T-helper 9 cell (primary cell): ENCODE data around the gene TRIM52.
A peak's percentile ranks its signal among the peaks of the same experiment; 100 is the strongest.
"Not testable (repeated sequence)": the region's sequence is repeated elsewhere in the genome, so short reads cannot be mapped to it uniquely, and the experiment has no call there.

Experiments
- DNase-seq: peaks from one replicate; pipeline ENCODE4 v3.0.0-alpha.2; 2020

The TRIM52 gene

DNA sequence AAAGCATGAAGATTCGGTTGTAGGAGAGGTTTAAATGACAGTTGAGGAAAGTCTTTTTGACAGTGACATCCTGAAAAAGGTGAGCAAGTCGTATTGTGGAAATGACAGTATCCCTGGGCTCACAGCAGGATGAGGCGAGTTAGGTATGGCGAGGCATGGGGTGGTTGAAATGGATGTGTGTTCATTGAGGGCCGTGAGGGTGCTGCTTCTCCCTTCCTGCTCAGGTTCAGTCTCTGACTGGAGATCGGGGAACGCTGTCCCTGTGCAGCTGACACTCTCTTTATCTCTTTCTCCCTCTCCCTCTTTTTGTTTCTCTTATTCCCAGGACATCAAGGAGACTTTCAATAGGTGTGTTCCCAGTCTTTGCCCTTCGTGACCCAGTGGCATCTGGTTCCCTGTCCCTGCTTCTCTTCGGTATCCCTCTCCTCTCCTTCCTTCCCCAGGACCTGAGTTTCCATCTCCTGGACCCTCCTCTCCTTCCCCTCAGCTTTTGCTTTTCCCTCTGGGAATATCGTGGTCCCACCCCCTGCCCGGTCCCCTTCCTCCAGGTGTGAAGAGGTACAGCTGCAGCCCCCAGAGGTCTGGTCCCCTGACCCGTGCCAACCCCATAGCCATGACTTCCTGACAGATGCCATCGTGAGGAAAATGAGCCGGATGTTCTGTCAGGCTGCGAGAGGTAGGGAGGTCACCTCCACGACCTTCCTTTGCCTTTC, 27.7 kb downstream of the TRIM52 start:
- DNase-seq = no peak

DNA sequence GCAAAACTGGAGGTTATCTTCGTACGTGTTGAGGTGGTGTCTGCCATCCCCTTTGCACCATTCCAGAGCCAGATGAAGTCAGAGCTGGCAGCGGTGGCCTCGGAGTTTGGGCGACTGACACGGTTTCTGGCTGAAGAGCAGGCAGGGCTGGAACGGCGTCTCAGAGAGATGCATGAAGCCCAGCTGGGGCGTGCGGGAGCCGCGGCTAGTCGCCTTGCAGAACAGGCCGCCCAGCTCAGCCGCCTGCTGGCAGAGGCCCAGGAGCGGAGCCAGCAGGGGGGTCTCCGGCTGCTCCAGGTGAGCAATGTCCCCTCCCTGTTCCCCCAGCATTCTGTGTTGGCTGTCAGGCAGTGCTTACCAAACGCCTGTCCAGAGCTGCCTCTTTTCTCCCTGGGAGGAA, 28.4 kb downstream of the TRIM52 start:
- DNase-seq = no peak

DNA sequence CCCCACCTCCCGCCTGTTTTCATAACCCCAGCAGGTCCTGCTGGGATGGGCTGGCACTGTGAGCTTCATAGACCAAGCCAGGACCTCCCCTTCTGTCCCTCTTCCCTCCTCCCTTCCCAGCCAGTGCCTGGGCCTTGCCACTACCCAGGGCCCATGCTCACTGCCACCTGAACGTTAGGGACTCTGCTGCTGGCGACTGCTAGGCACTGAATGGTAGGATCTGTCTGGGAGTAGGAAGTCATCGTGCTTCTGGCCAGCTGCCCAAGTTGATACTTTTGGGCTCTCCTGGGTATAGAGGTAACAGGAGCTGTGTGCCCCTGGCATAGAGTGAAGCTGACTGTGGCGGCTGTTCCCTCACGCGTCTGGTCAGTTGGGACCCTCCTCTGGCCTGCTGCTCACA, 29.5 kb downstream of the TRIM52 start:
- DNase-seq = no peak

DNA sequence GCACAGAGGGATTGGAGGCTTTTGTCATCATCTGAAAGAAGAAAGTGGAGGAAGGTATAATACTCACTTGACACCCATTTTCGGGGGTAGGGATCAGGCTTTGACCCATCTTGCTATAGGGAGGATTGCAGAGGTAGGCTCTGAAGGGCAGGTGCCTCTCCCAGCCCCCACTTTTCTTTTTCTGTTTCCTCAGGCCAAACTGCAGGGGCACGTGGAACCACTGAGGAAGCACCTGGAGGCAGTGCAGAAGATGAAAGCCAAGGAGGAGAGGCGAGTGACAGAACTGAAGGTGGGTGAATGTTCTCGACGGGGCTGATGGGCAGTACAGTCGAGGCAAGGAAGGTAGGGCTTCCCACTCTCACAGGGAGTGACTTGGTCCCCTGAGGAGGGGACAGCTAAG, 30.4 kb downstream of the TRIM52 start:
- DNase-seq = no peak

DNA sequence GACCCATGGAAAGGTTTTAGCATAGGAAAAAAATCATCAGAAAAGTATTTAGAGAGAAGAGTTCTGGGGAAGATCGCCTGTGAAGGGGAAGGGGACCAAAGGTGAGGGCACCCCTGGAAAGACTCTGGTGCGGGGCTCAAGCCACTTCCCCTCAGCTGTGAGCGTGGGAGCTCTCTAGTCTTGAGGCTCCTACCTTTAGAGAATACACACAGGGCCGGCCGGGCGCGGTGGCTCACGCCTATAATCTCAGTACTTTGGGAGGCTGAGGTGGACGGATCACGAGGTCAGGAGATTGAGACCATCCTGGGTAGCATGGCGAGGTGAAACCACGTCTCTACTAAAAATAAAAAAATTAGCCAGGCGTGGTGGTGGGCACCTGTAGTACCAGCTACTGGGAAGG, 30.9 kb downstream of the TRIM52 start:
- DNase-seq = no peak

DNA sequence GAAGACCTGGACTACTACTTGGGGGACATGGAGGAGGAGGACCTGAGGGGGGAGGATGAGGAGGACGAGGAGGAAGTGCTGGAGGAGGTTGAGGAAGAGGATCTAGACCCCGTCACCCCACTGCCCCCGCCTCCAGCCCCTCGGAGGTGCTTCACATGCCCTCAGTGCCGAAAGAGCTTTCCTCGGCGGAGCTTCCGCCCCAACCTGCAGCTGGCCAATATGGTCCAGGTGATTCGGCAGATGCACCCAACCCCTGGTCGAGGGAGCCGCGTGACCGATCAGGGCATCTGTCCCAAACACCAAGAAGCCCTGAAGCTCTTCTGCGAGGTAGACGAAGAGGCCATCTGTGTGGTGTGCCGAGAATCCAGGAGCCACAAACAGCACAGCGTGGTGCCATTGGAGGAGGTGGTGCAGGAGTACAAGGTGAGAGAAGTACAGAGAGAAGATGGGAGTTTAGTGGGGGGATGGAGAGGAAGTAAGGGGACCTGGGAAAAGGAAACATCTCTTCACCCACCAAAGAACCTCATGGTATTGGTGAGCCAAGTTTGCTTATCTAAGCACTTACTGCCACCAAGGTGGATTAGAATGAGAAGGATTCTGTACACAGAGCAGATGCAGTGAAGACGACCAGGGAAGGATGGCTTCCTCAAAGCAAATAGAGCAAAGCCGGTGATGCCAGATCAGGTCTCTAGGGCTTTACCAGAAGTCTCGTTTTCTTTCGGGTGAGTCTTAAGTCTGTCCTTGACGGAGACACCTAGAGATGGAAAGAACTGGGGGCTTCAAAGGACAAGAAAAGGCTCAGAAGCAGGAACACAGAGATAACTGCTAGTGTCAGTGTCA, 36.3 kb downstream of the TRIM52 start:
- DNase-seq = peak; percentile 28

DNA sequence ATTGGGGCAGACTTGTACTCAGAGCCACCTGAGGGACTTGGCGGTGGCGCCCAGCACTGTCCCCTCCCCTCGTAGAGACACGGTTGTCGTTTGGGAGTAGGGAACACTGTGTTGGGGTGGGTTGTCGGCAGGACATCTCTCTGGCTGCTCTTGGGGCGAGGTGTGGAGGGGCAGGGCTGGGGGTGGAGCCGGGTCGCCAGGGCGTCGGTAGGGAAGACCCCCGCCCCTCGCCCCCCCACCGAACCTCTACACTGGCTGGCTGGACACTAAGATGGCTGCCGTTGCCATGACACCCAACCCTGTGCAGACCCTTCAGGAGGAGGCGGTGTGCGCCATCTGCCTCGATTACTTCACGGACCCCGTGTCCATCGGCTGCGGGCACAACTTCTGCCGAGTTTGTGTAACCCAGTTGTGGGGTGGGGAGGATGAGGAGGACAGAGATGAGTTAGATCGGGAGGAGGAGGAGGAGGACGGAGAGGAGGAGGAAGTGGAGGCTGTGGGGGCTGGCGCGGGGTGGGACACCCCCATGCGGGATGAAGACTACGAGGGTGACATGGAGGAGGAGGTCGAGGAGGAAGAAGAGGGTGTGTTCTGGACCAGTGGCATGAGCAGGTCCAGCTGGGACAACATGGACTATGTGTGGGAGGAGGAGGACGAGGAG, 37.1 kb downstream of the TRIM52 start:
- no peak for DNase-seq

DNA sequence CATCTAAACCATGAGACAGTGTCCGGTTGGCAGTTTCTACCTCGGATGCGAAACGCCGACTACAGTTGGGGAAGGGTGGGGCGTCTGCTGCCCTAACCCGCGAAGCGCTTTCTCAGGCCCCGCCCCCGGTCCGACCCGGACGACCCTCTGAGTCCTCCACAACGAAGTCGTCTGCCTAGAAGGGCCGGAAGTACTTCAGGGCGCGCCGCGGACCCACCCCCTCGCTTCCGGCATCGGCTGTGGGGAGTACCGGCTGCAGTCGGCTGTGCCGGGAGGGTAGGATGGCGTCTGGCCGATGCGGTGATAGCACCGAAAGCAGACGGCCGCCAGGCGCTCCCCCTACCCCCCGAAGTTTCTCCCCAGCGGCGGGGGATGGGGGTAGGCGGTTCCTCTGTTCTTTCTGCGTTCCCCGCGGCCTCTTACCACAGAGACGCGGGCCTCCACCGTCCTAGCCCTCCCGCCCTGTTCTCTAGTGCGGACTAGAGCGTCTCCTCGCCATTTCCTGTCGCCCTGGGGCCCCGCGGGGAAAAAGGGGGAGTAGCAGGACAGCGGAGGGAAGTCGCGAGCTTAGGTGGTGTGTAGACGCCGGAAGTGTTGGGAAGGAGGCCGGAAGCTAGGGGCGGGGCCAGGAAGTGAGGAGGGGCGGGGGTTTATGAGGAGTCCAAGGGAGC, 37.8 kb downstream of the TRIM52 start, which contains the start of gene TRIM41:
Gene TRIM41, plus strand, starts transcription at position 224 of the 671 bp plus-strand sequence. CDS start 719 bp downstream, outside the sequence.
- peak; percentile 92 for DNase-seq

DNA sequence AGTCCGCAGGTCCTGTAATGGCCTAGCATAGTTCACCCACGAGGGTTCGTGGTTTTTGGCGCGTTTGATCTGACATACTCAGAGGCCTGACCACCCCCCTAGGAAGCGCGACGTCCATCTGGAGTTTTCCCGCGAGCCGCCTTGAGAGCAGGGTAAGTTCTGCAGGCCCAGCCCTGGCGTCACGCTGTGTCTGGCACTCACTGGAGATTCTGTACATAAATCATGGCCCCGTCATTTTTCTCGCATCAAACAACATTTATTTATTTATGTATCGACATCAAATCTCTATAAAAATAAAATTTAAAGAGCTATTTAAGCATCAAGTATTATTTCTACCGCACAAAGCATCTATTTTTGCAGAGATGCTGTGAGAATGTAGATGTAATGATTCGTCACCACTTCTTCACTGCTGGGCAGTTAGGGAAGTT, 38.3 kb downstream of the TRIM52 start:
- DNase-seq = no peak

DNA sequence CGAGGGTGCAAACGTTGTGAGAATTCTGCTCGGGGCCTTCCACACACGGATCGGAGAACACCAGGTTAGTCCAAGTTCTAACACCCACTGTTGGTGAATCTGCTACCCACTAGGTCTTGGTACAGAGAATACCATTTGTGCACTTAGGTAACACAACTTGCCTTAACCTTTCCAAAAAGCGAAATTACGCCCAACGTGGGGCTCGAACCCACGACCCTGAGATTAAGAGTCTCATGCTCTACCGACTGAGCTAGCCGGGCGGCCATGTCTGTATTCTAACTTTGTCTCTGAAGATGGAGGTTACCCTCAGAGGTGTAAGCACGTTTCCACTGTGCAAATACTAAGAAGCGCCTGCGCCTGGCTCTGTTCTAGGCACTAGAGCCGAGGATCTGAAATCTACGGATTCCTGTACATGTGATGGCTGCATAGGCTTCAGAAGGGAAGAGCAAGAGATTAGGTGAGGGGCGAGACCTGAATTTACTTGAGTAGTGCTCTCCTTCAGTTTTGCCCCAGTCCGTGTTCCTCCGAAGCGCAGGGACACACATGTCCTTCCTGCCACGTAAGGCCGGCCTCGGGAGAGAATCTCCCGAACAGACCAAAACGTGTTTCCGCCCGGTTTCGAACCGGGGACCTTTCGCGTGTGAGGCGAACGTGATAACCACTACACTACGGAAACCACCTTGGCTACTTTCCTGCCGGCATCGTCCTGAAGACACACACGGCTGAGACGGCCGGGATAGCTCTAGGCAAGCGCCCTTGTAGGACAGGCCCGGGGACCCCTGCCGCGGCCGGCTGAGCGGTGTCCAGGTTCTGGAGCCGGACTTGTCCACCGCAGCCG, 38.9 kb downstream of the TRIM52 start:
- peak; percentile 97 for DNase-seq

DNA sequence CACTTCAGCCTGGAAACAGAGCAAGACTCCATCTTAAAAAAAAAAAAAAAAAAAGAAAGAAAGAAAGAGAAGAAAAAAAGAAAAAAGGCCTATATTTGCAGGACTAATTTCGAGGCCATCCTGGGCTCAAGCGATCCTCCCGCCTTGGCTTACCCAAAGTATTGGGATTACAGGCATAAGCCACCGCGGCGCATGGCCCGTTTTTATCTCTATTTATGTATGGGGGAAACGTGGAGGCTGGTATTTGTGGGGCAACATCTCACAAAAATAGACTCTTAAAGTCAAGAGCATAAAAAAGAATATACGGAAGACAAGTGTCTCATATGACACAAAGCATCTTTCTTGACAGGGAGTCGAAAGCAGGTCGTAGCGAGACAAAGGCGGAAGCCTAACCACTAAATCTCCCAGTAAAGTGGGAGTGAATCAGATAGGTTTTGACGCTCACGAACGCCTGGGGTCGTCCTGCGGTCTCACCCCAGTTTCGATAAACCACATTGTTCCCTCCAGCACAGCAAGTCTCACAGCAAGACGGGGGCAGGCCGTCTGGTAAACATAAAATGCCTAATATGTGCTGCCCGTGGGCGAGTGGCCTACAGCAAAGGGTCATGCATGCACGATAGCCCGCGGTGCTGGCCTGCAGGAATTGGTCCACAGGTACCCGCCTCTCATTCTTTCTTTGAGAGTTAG, 39.7 kb downstream of the TRIM52 start:
- peak; percentile 48 for DNase-seq

DNA sequence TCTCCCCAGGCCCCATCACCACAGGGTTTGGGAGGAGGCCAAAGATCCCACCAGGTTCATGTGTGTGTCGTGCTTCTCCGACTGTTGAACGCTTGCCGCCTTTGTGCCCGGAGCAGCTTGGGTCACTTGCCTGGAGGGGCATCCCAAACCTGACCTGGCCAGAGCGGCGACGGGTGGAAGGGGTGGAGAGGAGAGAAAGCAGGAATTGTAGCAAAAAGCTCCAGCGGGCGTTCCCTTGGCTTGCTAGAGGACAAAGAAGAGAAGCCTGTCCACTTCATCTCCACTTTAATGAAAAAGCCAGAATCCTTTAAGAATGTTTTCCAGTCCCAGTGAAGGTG, 40.8 kb downstream of the TRIM52 start:
- no peak for DNase-seq

DNA sequence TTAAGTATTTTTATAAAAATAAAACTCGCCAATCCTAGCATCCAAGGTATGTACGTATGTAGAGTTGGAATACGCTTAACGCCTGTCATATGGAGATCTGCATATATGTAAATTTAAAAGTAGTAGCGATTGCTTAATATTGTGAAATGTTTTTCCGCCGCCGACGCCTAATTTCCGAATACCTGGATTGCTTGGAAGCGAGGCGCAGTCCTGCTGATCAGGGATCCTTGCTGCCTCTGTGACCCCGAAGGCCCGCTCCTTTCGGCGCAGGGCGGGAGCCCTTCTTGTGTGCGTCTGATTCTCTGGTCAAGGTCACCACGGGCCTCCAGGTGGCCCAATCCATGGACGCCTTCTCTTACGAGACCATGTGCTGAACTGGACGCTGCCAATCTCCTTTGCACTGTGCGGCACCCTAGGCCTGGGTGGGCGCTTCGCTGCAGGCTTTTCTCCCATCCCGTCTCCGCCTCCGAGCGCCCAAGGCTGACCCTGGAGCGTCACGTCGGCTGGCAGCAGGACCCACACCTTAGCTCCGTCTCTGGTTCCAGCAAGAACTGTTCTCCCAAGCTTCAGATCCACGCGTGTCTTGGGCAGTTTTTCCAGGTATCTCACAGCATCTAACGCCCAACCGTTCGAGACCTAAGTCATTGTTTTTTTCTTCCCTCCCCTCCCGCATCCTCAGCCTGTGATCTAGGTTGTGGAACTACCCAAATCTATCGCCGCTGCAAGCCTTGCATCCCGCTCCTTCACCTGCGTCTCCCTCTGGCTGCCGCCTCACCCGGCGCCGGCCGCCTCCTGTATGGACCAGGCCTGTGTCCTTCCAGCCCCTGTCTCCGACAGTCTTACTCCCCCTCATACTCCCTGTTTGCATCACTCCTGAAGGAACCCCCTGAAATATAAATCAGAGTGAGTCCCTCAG, 41.4 kb downstream of the TRIM52 start:
- no peak for DNase-seq

DNA sequence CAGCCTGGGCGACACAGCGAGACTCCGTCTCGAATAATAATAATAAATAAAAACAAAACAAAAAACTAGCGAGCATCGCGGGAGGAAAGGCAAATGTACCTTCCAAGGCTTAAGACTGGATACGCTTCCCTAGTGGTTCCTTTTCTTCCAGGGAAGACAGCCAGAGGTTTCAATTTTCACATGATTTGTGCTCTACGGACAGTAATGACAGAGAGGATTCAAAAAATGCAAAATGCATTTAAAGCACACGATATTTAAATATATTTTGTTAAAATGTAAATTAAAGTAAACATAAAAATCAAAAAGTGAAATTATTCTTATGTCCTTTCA, 42.2 kb downstream of the TRIM52 start:
- no peak for DNase-seq

DNA sequence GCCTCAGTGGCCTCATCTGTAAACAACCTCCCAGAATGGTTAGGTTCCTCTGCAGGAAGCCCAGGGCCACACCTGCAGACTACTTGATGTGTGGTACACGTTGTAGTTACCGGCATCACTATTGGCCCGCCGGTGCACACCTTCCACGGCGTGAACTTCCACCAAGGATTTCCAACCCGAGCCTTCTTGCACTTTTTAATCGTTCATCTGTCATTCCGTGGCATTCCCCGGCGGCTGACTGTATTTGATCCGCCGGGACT, 43.2 kb downstream of the TRIM52 start:
- DNase-seq = peak; percentile 29

DNA sequence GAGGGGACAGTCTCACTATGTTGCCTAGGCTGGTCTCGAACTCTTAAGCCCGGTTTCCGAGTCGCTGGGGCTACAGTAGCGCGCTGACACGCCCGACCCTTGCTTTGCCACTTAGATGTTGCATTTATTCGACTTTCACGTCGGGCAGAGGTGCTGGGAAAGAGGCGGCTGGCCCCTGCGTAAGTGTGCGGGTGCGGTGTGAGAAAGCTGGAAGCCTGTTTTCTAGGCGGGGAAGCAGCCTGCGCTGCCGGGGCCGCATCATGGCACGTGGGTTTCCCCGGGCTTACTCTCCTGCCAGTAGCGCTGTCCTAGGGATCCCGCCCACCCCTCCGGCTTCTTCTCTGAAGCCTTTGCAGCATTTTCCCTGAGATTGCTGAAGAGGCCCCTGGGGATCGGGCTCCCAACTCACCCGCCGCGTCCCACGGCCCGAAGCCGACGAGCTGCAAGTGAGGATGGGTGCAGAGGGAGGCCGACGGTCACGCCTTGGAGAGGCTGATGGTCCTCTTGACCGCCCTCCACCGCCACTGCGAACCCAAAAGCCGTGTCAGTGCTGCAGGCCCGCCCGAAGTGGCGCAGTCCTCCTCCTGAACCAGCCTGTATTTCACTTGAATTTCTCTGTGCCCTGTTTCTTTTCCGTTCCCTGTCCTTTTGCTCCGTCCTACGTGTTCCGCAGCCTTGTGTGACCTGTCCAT, 43.7 kb downstream of the TRIM52 start:
- peak; percentile 60 for DNase-seq

DNA sequence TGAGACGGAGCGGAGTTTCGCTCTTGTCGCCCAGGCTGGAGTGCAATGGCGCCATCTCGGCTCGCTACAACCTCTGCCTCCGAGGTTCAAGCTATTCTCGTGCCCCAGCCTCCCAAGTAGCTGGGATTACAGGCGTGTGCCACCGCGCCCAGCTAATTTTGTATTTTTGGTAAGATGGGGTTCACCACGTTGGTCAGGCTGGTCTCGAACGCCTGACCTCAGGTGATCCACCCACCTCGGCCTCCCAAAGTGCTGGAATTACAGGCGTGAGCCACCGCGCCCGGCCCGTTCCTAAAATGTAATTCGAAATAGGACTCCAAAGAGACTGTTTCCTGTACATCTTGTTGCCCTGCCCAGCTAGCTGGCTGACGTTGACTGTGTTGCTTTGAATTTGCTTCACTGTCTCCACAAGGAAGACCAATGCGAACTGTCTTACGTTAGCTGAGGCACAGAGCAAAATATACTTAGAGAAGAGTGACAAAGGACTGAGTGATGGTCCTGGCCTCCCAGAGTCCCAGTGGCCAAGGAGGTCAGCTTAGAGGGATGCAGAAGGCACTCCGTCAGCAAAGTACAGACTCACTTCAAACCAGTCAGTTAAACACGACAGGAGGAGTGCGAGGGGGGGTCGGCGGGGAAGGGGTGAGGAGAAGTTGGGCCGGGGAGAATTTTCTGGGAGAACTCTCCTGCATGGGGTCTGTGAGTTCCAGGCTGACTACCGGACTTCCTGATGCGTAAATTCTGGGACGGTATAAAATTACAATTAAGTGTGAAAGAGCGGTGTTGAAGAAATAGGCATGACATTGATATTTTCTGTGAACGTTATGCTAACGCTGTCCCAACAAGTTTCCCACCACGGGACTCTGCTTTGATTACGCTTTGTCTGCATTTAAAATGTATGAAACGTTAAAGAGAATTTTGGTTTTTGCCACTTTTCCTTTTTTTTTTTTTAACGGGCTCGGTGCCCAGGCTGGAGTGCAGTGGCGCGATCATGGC, 44.6 kb downstream of the TRIM52 start:
- DNase-seq = no peak

DNA sequence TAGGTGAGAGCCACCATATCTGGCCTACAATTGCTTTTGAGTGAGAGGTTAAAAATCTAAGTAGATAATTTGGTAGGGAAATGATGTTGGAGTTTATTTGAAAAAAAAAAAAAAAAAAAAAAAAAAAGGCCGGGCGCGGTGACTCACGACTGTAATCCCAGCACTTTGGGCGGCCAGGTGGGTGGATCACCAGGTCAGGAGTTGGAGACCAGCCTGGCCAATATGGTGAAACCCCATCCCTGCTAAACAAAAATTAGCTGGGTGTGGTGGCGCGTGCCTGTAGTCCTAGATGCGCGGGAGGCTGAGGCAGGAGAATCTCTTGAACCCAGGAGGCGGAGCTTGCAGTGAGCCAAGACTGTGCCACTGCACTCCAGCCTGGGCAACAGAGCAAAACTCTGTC, 46.7 kb downstream of the TRIM52 start:
- DNase-seq = not testable (repeated sequence)

DNA sequence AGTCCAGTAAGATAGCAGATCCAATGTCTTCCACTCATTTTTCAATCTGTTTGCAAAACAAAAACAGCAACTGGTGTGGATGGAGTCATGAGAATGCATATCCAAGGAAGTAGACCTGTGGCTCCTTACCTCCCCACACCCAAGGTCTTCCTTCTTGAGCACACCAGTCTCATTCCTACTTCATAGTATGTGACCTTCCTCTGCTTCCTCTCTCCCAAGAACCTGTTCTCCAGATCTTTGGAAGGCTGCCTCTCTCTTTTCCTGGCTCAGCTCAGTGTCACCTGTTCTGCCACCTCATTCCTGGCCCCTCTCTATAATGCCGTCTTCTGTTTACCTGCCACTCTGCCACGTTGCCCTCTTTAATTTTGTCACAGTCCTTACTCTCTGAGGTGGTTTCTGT, 48.0 kb downstream of the TRIM52 start:
- DNase-seq = no peak
